Activated CD4-positive, alpha-beta T cell treated with anti-CD3 and anti-CD28 coated beads for 24 hours (primary cell): ENCODE measurements around the gene GAB1.

ENCODE experiments used
- DNase-seq, 2 donors: peaks; one replicate each; pipeline ENCODE4 v3.0.0-alpha.2; 2020; ENCODE audit warnings: low read depth in 2 of 2

The GAB1 gene

GRCh38 chr4:143358923-143359643, 22.4 kb downstream of the GAB1 start:
- no peak for DNase-seq

- DNase-seq, result no peak
These were observed 23.0 kb downstream of the GAB1 start for GRCh38 chr4:143359644-143360193.

- DNase-seq, result no peak
These were observed 24.4 kb downstream of the GAB1 start for GRCh38 chr4:143360838-143361625.

- DNase-seq, result no peak
These were observed 25.8 kb downstream of the GAB1 start for GRCh38 chr4:143362349-143363046.

GRCh38 chr4:143363332-143363731, 26.7 kb downstream of the GAB1 start:
- DNase-seq, result no peak

- no peak for DNase-seq
These were observed 27.4 kb downstream of the GAB1 start for GRCh38 chr4:143364063-143364462.

- DNase-seq, result no peak
These were observed 31.2 kb downstream of the GAB1 start for GRCh38 chr4:143367863-143368262.

- DNase-seq, result no peak
These were observed 32.9 kb downstream of the GAB1 start for GRCh38 chr4:143369552-143369951.

GRCh38 chr4:143372093-143372915, 35.6 kb downstream of the GAB1 start:
- no peak for DNase-seq

GRCh38 chr4:143374255-143374654, 37.6 kb downstream of the GAB1 start:
- DNase-seq, result no peak

GRCh38 chr4:143374771-143375170, 38.1 kb downstream of the GAB1 start:
- no peak for DNase-seq

GRCh38 chr4:143375326-143376073, 38.8 kb downstream of the GAB1 start:
- DNase-seq, result no peak

GRCh38 chr4:143377611-143378099, 41.0 kb downstream of the GAB1 start:
- DNase-seq, result no peak

- DNase-seq, result no peak
These were observed 44.0 kb downstream of the GAB1 start for GRCh38 chr4:143380629-143381028.

- no peak for DNase-seq
These were observed 44.8 kb downstream of the GAB1 start for GRCh38 chr4:143381189-143382118.

GRCh38 chr4:143382596-143382995, 45.9 kb downstream of the GAB1 start:
- DNase-seq, result no peak

- no peak for DNase-seq
These were observed 46.4 kb downstream of the GAB1 start for GRCh38 chr4:143383005-143383574.

- no peak for DNase-seq
These were observed 47.8 kb downstream of the GAB1 start for GRCh38 chr4:143384381-143384994.

- DNase-seq, result no peak
These were observed 50.1 kb downstream of the GAB1 start for GRCh38 chr4:143386812-143387211.
